Measurements from ENCODE around the gene RMDN3.
A peak's percentile ranks its signal among the peaks of the same experiment; 100 is the strongest.

Gene RMDN3

DNA sequence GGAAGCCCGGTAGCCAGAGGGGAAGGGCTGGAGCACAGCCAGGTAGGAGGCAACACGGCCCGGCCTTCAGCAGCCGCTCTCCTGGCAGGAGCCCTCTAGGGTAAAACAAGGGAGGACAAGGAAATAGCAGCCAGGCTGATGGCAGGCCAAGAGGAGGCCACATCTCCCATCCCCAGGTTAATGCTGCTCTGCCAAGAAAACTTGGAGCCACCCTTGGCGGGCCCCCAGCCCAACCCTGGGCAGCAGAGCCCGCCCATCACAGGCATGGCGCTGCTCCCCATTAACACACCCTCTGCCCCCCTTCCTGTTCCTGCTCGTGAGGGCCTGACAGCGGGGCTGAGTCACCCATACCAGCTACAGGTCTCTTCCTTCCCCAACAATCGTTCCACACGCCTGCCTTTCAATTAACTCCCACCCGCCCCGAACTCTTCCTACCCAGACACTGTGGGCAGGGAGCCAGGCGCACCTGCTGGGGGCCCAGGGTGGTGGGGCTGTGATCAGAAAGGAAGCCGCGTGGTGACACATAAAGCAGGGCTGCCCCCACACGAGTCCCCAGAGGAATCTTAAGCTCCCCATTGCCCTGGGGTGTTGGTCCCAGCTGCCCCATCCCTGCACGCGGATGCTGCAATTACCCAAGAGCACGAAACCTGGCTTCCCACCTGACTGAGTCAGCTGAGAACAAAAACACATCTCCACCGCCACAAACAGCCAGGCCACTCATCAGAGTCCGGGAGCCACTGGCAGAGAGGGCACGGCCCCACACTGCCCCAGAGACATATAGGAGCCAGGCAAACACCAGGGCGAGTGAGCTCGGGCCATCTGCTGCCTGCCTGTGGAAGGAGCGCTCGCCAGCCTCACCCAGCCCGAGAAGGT, 14.5 kb upstream of the RMDN3 start, which contains the start of gene C15orf62:
TSS of gene C15orf62 (plus strand) at position 707 of the 873 bp plus-strand sequence. CDS start 516 bp downstream, outside the sequence.
- TF ChIP-seq, protein P1, sequence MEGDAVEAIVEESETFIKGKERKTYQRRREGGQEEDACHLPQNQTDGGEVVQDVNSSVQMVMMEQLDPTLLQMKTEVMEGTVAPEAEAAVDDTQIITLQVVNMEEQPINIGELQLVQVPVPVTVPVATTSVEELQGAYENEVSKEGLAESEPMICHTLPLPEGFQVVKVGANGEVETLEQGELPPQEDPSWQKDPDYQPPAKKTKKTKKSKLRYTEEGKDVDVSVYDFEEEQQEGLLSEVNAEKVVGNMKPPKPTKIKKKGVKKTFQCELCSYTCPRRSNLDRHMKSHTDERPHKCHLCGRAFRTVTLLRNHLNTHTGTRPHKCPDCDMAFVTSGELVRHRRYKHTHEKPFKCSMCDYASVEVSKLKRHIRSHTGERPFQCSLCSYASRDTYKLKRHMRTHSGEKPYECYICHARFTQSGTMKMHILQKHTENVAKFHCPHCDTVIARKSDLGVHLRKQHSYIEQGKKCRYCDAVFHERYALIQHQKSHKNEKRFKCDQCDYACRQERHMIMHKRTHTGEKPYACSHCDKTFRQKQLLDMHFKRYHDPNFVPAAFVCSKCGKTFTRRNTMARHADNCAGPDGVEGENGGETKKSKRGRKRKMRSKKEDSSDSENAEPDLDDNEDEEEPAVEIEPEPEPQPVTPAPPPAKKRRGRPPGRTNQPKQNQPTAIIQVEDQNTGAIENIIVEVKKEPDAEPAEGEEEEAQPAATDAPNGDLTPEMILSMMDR (IDR thresholded peaks at IDR 0.05; ENCODE audit: extremely low read depth, insufficient read depth, missing control alignments): no peak
- in situ Hi-C loops (cut with MboI; ENCODE audit: low pct_unique_long_range_greater_than_20kb, low sequenced_read_pairs, unreplicated experiment): no loop called here
- DNase-seq (ENCODE audit: low spot score): peak; percentile 81

DNA sequence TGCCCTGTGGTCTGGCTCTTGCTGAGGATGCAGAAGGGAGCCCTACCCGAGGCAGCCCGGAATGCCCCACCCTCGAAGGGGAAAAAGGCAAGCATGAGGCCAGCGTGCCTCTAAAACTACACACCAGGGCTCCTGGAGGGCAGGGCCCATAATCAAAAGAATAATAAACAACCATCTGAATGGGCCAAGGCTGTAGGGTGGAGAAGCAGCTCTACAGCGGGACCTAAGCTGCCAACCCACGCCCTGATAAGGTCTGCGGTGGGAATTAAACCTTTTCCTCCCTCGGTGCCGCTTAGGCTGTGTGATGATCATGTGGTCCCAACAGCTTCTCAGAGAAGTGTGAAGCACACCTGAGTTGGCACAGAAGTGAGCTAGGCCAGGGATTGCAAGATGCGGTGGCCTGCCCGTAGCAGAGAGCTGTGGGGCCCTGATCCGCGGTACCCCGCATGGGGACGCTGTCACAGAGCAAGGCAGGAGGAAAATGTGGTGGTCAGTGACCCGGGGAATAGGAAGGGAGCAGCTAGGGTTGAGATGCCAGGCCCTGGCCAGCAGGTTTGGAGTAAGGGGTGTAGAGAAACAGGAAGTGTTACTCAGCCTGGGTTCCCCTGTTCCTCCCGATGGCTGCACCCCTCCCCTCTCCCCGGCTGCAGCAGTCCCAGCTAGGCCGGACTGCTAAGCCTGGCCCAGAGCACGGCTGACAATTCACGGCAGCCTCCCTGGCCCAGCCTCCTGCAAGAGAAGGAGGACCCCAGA, 13.6 kb upstream of the RMDN3 start:
- DNase-seq (ENCODE audit: low spot score): peak; percentile 71
- in situ Hi-C loops (cut with MboI; ENCODE audit: low pct_unique_long_range_greater_than_20kb, low sequenced_read_pairs, unreplicated experiment): no loop called here
- TF ChIP-seq, protein P1 (IDR thresholded peaks at IDR 0.05; ENCODE audit: extremely low read depth, insufficient read depth, missing control alignments): peak; percentile 9

- TF ChIP-seq, protein P1 (IDR thresholded peaks at IDR 0.05; ENCODE audit: extremely low read depth, insufficient read depth, missing control alignments): no peak
- DNase-seq (ENCODE audit: low spot score): no peak
- in situ Hi-C loops (cut with MboI; ENCODE audit: low pct_unique_long_range_greater_than_20kb, low sequenced_read_pairs, unreplicated experiment): no loop called here
Observed at GRCh38 chr15:40767838-40768500, 12.9 kb upstream of the RMDN3 start.

DNA sequence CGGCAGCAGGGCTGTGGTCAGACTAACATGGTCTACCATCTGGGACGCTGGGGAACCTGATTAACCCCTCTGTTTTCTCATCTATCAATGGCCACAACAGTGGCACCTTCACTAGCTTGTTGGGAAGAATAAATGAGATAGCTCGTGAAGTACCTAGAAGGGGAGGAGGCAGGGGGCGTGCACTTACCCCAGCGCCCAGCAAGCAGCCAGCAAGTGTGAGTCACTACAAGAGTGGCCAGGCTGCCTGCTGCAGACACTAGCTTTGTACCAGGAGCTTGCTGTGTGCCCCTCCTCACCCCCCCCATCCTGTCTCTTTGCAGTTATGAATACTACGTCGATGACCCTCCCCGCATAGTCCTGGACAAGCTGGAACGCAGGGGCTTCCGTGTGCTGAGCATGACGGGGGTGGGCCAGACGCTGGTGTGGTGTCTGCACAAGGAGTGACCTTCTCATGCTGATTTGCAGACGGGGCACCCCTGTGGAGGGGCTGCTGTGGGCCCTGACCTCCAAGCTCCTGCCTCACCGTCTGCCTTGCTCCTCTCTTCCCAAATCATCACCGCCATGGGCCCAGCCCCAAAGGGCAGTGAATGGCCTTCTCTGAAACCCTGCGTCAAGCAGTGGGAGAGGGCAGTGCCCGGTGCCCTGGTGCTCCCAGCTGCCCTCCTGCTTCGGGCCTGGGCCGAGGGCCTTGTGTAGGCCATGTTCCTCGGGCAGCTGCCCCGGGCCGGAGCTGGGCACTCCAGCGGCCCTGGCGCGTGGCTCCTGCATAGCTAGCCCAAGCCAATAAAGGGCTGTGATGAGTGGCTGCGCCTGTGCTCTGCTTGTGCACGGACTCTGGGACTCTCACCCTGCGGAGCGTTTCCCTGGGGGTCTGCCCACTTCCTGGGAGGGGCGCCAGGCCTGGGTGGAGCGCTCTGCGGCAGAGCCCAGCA, 12.1 kb upstream of the RMDN3 start:
- TF ChIP-seq, protein P1 (IDR thresholded peaks at IDR 0.05; ENCODE audit: extremely low read depth, insufficient read depth, missing control alignments): no peak
- no peak for DNase-seq (ENCODE audit: low spot score)
- in situ Hi-C loops (cut with MboI; ENCODE audit: low pct_unique_long_range_greater_than_20kb, low sequenced_read_pairs, unreplicated experiment): no loop called here

- in situ Hi-C loops (cut with MboI; ENCODE audit: low pct_unique_long_range_greater_than_20kb, low sequenced_read_pairs, unreplicated experiment): no loop called here
- no peak for DNase-seq (ENCODE audit: low spot score)
- TF ChIP-seq, protein P1 (IDR thresholded peaks at IDR 0.05; ENCODE audit: extremely low read depth, insufficient read depth, missing control alignments): no peak
Observed at GRCh38 chr15:40766194-40766815, 11.3 kb upstream of the RMDN3 start.
